Natural killer cell treated with Interleukin-12 subunit alpha and Interleukin-12 subunit beta and Interleukin-15 and Interleukin-18, amount 100 ng/mL, for 72 hours (primary cell): Measurements from ENCODE around the gene EPN2. TPM values are rescaled to one million over a fixed set of nuclear protein-coding genes. Genes with fewer than 3 reads are reported as not detected.

ENCODE experiments used
- ATAC-seq, 2 donors: fragments of 150-1000 bp; cut with Tn5 transposase in 1 of 2; sonication (Bioruptor Pico), chemical (Tn5 transposase) in 1 of 2; 2 replicates each; pipeline ENCODE4 v1.10.0; 2021
- DNase-seq: peaks from one replicate; pipeline ENCODE4 v3.0.0; 2022; ENCODE audit warnings: low spot score
- H3K27ac Mint-ChIP-seq, 2 donors: 1 replicate in 1 of 2; 2 replicates in 1 of 2; pipeline ENCODE4 v1.8.0; 2022; ENCODE audit warnings: mixed read lengths in 2 of 2, mild to moderate bottlenecking in 1 of 2, moderate library complexity in 1 of 2
- H3K27me3 Mint-ChIP-seq, 2 donors: 1 replicate in 1 of 2; 2 replicates in 1 of 2; pipeline ENCODE4 v1.8.0; 2022; ENCODE audit warnings: mixed read lengths in 2 of 2
- H3K36me3 Mint-ChIP-seq: one replicate; pipeline ENCODE4 v1.8.0; 2022; ENCODE audit warnings: mixed read lengths
- H3K4me1 Mint-ChIP-seq, 2 donors: 1 replicate in 1 of 2; 2 replicates in 1 of 2; pipeline ENCODE4 v1.8.0; 2022; ENCODE audit warnings: low read depth in 2 of 2, mixed read lengths in 2 of 2, mild to moderate bottlenecking in 1 of 2
- H3K4me3 Mint-ChIP-seq: one replicate; pipeline ENCODE4 v1.8.0; 2022; ENCODE audit warnings: mixed read lengths
- H3K9me3 Mint-ChIP-seq: 2 replicates; pipeline ENCODE4 v1.8.0; 2022; ENCODE audit warnings: mixed read lengths
- total RNA-seq, 2 donors: library from RNA; stranded (reverse); gene quantifications; one replicate each; pipeline ENCODE4 v1.2.3, GENCODE V29; 2022

Gene EPN2
- total RNA-seq, 2 donors from 2014 or later, result 1.5 to 20.3 TPM

GRCh38 chr17:19319771-19320505 lies 82.8 kb downstream of the EPN2 start:
- Mint-ChIP-seq H3K27me3 (peaks cover 0 to 11% of the 10 kb centered on the region in 2 donors), H3K9me3 (no peaks in the 10 kb centered on the region), H3K4me1 (no peaks in the 10 kb centered on the region), H3K27ac (no peak overlapping the region), H3K4me3 (no peak overlapping the region), H3K36me3 (peaks cover under 1% of the 10 kb centered on the region)
- no peak for ATAC-seq
- DNase-seq, result peak; percentile 44

- ATAC-seq, result no peak
- Mint-ChIP-seq H3K27ac (no peak overlapping the region), H3K36me3 (peaks cover 7% of the 10 kb centered on the region)
Measured at GRCh38 chr17:19320876-19321275, 83.7 kb downstream of the EPN2 start.

GRCh38 chr17:19321481-19322128 lies 84.4 kb downstream of the EPN2 start:
- H3K4me1 Mint-ChIP-seq, result no peaks in the 10 kb centered on the region
- peaks cover 7% of the 10 kb centered on the region for H3K36me3 Mint-ChIP-seq
- H3K9me3 Mint-ChIP-seq, result no peaks in the 10 kb centered on the region
- H3K4me3 Mint-ChIP-seq, result no peak overlapping the region
- H3K27ac Mint-ChIP-seq, result no peak overlapping the region
- ATAC-seq (peak in 1 of 2 donors; percentile 41), DNase-seq (peak; percentile 25)
- peaks cover 0 to 11% of the 10 kb centered on the region in 2 donors for H3K27me3 Mint-ChIP-seq

More at GRCh38 chr17:19320876-19321275, 83.7 kb downstream of the EPN2 start:
- Mint-ChIP-seq H3K4me3 (no peak overlapping the region), H3K4me1 (no peaks in the 10 kb centered on the region), H3K27me3 (peaks cover 0 to 11% of the 10 kb centered on the region in 2 donors), H3K9me3 (no peaks in the 10 kb centered on the region)
- peak; percentile 60 for DNase-seq

GRCh38 chr17:19322129-19322505 lies 85.0 kb downstream of the EPN2 start:
- H3K27me3 Mint-ChIP-seq, result peaks cover 0 to 11% of the 10 kb centered on the region in 2 donors
- no peak overlapping the region for H3K4me3 Mint-ChIP-seq
- H3K4me1 Mint-ChIP-seq, result no peaks in the 10 kb centered on the region
- ATAC-seq (no peak), DNase-seq (no peak)
- H3K36me3 Mint-ChIP-seq, result peaks cover 7% of the 10 kb centered on the region
- H3K9me3 Mint-ChIP-seq, result no peaks in the 10 kb centered on the region
- no peak overlapping the region for H3K27ac Mint-ChIP-seq

- no peak for DNase-seq
- no peak overlapping the region for H3K4me3 Mint-ChIP-seq
- peaks cover 0 to 11% of the 10 kb centered on the region in 2 donors for H3K27me3 Mint-ChIP-seq
- peaks cover 7% of the 10 kb centered on the region for H3K36me3 Mint-ChIP-seq
- H3K4me1 Mint-ChIP-seq, result no peaks in the 10 kb centered on the region
- no peaks in the 10 kb centered on the region for H3K9me3 Mint-ChIP-seq
- no peak overlapping the region for H3K27ac Mint-ChIP-seq
- ATAC-seq, result no peak
Measured at GRCh38 chr17:19322861-19323260, 85.7 kb downstream of the EPN2 start.

GRCh38 chr17:19325542-19325941 lies 88.4 kb downstream of the EPN2 start:
- no peak for DNase-seq
- Mint-ChIP-seq H3K4me1 (no peaks in the 10 kb centered on the region), H3K36me3 (peaks cover 7% of the 10 kb centered on the region), H3K27ac (no peak overlapping the region), H3K9me3 (no peaks in the 10 kb centered on the region), H3K27me3 (peaks cover 0 to 11% of the 10 kb centered on the region in 2 donors), H3K4me3 (no peak overlapping the region)
- no peak for ATAC-seq

GRCh38 chr17:19327031-19327783 lies 90.0 kb downstream of the EPN2 start:
- H3K9me3 Mint-ChIP-seq, result no peaks in the 10 kb centered on the region
- peaks cover 0 to 7% of the 10 kb centered on the region in 2 donors for H3K27me3 Mint-ChIP-seq
- peaks cover 7% of the 10 kb centered on the region for H3K36me3 Mint-ChIP-seq
- H3K4me3 Mint-ChIP-seq, result no peak overlapping the region
- no peaks in the 10 kb centered on the region for H3K4me1 Mint-ChIP-seq
- ATAC-seq (no peak), DNase-seq (no peak)
- H3K27ac Mint-ChIP-seq, result no peak overlapping the region

GRCh38 chr17:19328441-19329061 lies 91.4 kb downstream of the EPN2 start:
- Mint-ChIP-seq H3K36me3 (peaks cover 7% of the 10 kb centered on the region), H3K4me1 (no peaks in the 10 kb centered on the region), H3K27me3 (peaks cover 0 to 4% of the 10 kb centered on the region in 2 donors), H3K4me3 (no peak overlapping the region), H3K9me3 (no peaks in the 10 kb centered on the region), H3K27ac (no peak overlapping the region)
- ATAC-seq, result no peak
- no peak for DNase-seq

GRCh38 chr17:19329136-19329535 lies 92.0 kb downstream of the EPN2 start:
- Mint-ChIP-seq H3K4me3 (no peak overlapping the region), H3K27ac (no peak overlapping the region), H3K27me3 (peaks cover 0 to 4% of the 10 kb centered on the region in 2 donors), H3K36me3 (peaks cover 7% of the 10 kb centered on the region), H3K4me1 (no peaks in the 10 kb centered on the region), H3K9me3 (no peaks in the 10 kb centered on the region)
- ATAC-seq (no peak), DNase-seq (no peak)

GRCh38 chr17:19329839-19330238 lies 92.7 kb downstream of the EPN2 start:
- no peak overlapping the region for H3K27ac Mint-ChIP-seq
- no peaks in the 10 kb centered on the region for H3K9me3 Mint-ChIP-seq
- peaks cover 0 to 4% of the 10 kb centered on the region in 2 donors for H3K27me3 Mint-ChIP-seq
- no peak overlapping the region for H3K4me3 Mint-ChIP-seq
- ATAC-seq, result no peak
- H3K4me1 Mint-ChIP-seq, result no peaks in the 10 kb centered on the region
- H3K36me3 Mint-ChIP-seq, result peaks cover 7% of the 10 kb centered on the region
- no peak for DNase-seq

GRCh38 chr17:19330271-19330670 lies 93.1 kb downstream of the EPN2 start:
- Mint-ChIP-seq H3K27ac (no peak overlapping the region), H3K4me1 (no peaks in the 10 kb centered on the region), H3K27me3 (peaks cover 0 to 4% of the 10 kb centered on the region in 2 donors), H3K4me3 (no peak overlapping the region), H3K36me3 (peaks cover 4% of the 10 kb centered on the region), H3K9me3 (no peaks in the 10 kb centered on the region)
- DNase-seq (no peak), ATAC-seq (no peak)

- H3K9me3 Mint-ChIP-seq, result no peaks in the 10 kb centered on the region
- peaks cover 0 to 6% of the 10 kb centered on the region in 2 donors for H3K27me3 Mint-ChIP-seq
- ATAC-seq, result no peak
- no peak for DNase-seq
- no peaks in the 10 kb centered on the region for H3K36me3 Mint-ChIP-seq
- H3K27ac Mint-ChIP-seq, result no peak overlapping the region
- H3K4me1 Mint-ChIP-seq, result no peaks in the 10 kb centered on the region
- H3K4me3 Mint-ChIP-seq, result no peak overlapping the region
Measured at GRCh38 chr17:19331134-19331533, 94.0 kb downstream of the EPN2 start.

- Mint-ChIP-seq H3K27me3 (peaks cover 0 to 6% of the 10 kb centered on the region in 2 donors), H3K36me3 (no peaks in the 10 kb centered on the region), H3K9me3 (no peaks in the 10 kb centered on the region), H3K27ac (no peak overlapping the region), H3K4me1 (no peaks in the 10 kb centered on the region), H3K4me3 (no peak overlapping the region)
- no peak for ATAC-seq
- DNase-seq, result no peak
Measured at GRCh38 chr17:19331543-19332245, 94.5 kb downstream of the EPN2 start.
